ENCODE results near the gene POMGNT1. TPM values are rescaled to one million over a fixed set of nuclear protein-coding genes. Genes with fewer than 3 reads are reported as not detected.
A peak's percentile ranks its signal among the peaks of the same experiment; 100 is the strongest.

The POMGNT1 gene
- total RNA-seq, 1 experiment from 2014 or later: 34.9 TPM

- ChIA-PET CTCF (interaction anchor here (1.3 kb wide), 1 partner anchor 42 kb away, joined by 7 read pairs; no protein-coding TSS in a partner anchor), POLR2A (no interaction called here)
- Mint-ChIP-seq H3K9me3 (ENCODE audit: unreplicated experiment) (no peaks in the 10 kb centered on the region), H3K36me3 (ENCODE audit: insufficient read depth, unreplicated experiment) (no peaks in the 10 kb centered on the region), H3K27ac (ENCODE audit: unreplicated experiment) (no peak overlapping the region), H3K4me3 (ENCODE audit: unreplicated experiment) (no peak overlapping the region), H3K4me1 (ENCODE audit: low read depth, unreplicated experiment) (no peaks in the 10 kb centered on the region), H3K27me3 (ENCODE audit: insufficient read depth, unreplicated experiment) (no peaks in the 10 kb centered on the region)
- Histone ChIP-seq H3K9me3 (no peaks in the 10 kb centered on the region), H3K4me3 (ENCODE audit: low read depth, low read length) (no peak overlapping the region), H3K4me1 (peaks cover 10% of the 10 kb centered on the region), H3K36me3 (ENCODE audit: control insufficient read depth, insufficient read depth, low read length) (no peaks in the 10 kb centered on the region), H3K27me3 (replicated peaks; ENCODE audit: control insufficient read depth, insufficient read depth, low read length) (no peaks in the 10 kb centered on the region)
- BruUV-seq (replicated peaks): no TSS peak
- intact Hi-C loops (cut with micrococcal nuclease; ENCODE audit: unreplicated experiment): no loop called here
- TF ChIP-seq, protein P1, sequence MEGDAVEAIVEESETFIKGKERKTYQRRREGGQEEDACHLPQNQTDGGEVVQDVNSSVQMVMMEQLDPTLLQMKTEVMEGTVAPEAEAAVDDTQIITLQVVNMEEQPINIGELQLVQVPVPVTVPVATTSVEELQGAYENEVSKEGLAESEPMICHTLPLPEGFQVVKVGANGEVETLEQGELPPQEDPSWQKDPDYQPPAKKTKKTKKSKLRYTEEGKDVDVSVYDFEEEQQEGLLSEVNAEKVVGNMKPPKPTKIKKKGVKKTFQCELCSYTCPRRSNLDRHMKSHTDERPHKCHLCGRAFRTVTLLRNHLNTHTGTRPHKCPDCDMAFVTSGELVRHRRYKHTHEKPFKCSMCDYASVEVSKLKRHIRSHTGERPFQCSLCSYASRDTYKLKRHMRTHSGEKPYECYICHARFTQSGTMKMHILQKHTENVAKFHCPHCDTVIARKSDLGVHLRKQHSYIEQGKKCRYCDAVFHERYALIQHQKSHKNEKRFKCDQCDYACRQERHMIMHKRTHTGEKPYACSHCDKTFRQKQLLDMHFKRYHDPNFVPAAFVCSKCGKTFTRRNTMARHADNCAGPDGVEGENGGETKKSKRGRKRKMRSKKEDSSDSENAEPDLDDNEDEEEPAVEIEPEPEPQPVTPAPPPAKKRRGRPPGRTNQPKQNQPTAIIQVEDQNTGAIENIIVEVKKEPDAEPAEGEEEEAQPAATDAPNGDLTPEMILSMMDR (IDR thresholded peaks at IDR 0.05; ENCODE audit: insufficient read depth in 1 of 2, low read depth in 1 of 2, low read length in 1 of 2, severe bottlenecking in 1 of 2, unreplicated experiment in 1 of 2): no peak
- DNase-seq: no peak
Measured at GRCh38 chr1:46181343-46182260, 16.6 kb downstream of the POMGNT1 start.

- Histone ChIP-seq H3K4me3 (ENCODE audit: low read depth, low read length) (no peak overlapping the region), H3K9me3 (no peaks in the 10 kb centered on the region), H3K4me1 (peaks cover 10% of the 10 kb centered on the region), H3K27me3 (replicated peaks; ENCODE audit: control insufficient read depth, insufficient read depth, low read length) (no peaks in the 10 kb centered on the region), H3K36me3 (ENCODE audit: control insufficient read depth, insufficient read depth, low read length) (no peaks in the 10 kb centered on the region)
- no peaks in the 10 kb centered on the region for H3K4me1 Mint-ChIP-seq (ENCODE audit: low read depth, unreplicated experiment)
- intact Hi-C loops (cut with micrococcal nuclease; ENCODE audit: unreplicated experiment): no loop called here
- ChIA-PET CTCF (no interaction called here), POLR2A (no interaction called here)
- H3K27me3 Mint-ChIP-seq (ENCODE audit: insufficient read depth, unreplicated experiment): no peaks in the 10 kb centered on the region
- peak; percentile 53 to 55 for DNase-seq
- H3K36me3 Mint-ChIP-seq (ENCODE audit: insufficient read depth, unreplicated experiment): no peaks in the 10 kb centered on the region
- H3K4me3 Mint-ChIP-seq (ENCODE audit: unreplicated experiment): no peak overlapping the region
- BruUV-seq (replicated peaks): no TSS peak
- TF ChIP-seq, protein P1 (IDR thresholded peaks at IDR 0.05; ENCODE audit: insufficient read depth in 1 of 2, low read depth in 1 of 2, low read length in 1 of 2, severe bottlenecking in 1 of 2, unreplicated experiment in 1 of 2): peak in 1 of 2 experiments; percentile 52
- no peaks in the 10 kb centered on the region for H3K9me3 Mint-ChIP-seq (ENCODE audit: unreplicated experiment)
- no peak overlapping the region for H3K27ac Mint-ChIP-seq (ENCODE audit: unreplicated experiment)
Measured at GRCh38 chr1:46180082-46180616, 18.1 kb downstream of the POMGNT1 start.

DNA sequence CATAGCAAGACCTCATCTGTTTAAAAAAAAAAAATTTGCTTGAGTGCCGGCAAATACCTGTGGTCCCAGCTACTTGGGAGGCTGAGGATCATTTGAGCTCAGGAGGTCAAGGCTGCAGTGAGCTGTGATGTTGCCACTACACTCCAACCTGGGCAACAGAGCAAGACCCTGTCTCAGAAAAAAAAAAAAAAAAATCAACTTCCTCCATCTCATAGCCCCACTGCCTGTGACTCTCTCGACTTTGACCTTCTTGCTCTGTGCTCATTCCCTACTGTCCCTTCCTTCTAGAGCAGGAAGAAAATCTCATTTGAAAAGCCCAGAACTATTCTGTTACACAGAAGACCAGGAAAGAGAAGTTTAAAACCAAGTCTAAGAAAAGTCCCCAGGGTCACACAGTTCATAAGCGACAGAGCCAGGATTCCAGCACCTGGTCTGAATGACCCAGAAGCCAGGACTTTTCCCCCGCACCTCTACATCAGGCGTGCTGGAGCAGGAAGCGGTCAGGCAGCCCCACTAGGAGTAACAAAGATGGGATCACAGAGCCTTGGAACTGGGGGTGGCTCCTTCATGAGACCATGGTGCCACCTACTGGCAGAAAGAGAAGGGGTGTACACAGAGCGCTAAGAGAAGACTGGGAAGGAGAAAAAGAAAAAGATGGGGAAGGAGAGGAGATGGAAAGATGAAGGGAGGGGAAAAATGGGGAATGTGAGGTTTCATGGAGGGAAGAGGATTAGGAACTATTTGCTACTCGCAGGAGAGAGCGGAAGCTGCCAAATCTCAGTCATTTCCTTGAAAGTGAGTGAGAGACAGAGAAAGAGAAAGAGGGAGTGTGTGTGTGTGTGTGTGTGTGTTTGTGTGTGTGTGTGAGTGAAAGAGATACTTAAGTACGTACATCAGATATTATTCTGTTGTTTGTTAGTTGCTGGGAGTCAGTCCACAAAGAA is 18.8 kb downstream of the POMGNT1 start:
- no peaks in the 10 kb centered on the region for H3K27me3 Mint-ChIP-seq (ENCODE audit: insufficient read depth, unreplicated experiment)
- H3K36me3 Mint-ChIP-seq (ENCODE audit: insufficient read depth, unreplicated experiment): no peaks in the 10 kb centered on the region
- H3K4me3 Mint-ChIP-seq (ENCODE audit: unreplicated experiment): no peak overlapping the region
- no peaks in the 10 kb centered on the region for H3K9me3 Mint-ChIP-seq (ENCODE audit: unreplicated experiment)
- intact Hi-C loops (cut with micrococcal nuclease; ENCODE audit: unreplicated experiment): loop anchor here (1.0 kb wide), 2 partner anchors 44 to 142 kb away; no protein-coding TSS in a partner anchor
- TF ChIP-seq, protein P1 (IDR thresholded peaks at IDR 0.05; ENCODE audit: insufficient read depth in 1 of 2, low read depth in 1 of 2, low read length in 1 of 2, severe bottlenecking in 1 of 2, unreplicated experiment in 1 of 2): peak; percentile 84 to 89
- Histone ChIP-seq H3K4me3 (ENCODE audit: low read depth, low read length) (no peak overlapping the region), H3K27me3 (replicated peaks; ENCODE audit: control insufficient read depth, insufficient read depth, low read length) (no peaks in the 10 kb centered on the region), H3K4me1 (peaks cover 10% of the 10 kb centered on the region), H3K9me3 (no peaks in the 10 kb centered on the region), H3K36me3 (ENCODE audit: control insufficient read depth, insufficient read depth, low read length) (no peaks in the 10 kb centered on the region)
- no peaks in the 10 kb centered on the region for H3K4me1 Mint-ChIP-seq (ENCODE audit: low read depth, unreplicated experiment)
- peak; percentile 79 to 81 for DNase-seq
- POLR2A ChIA-PET: no interaction called here
- H3K27ac Mint-ChIP-seq (ENCODE audit: unreplicated experiment): no peak overlapping the region
- no TSS peak for BruUV-seq (replicated peaks)
- CTCF ChIA-PET: interaction anchor here (0.6 to 0.9 kb wide), 3 partner anchors 44 to 295 kb away, joined by 3 to 5 read pairs (median 3); no protein-coding TSS in a partner anchor

Data from Caco-2 (cell line).